ENCODE data around the gene CRISPLD2.
A peak's percentile ranks its signal among the peaks of the same experiment; 100 is the strongest.

Gene CRISPLD2

DNA sequence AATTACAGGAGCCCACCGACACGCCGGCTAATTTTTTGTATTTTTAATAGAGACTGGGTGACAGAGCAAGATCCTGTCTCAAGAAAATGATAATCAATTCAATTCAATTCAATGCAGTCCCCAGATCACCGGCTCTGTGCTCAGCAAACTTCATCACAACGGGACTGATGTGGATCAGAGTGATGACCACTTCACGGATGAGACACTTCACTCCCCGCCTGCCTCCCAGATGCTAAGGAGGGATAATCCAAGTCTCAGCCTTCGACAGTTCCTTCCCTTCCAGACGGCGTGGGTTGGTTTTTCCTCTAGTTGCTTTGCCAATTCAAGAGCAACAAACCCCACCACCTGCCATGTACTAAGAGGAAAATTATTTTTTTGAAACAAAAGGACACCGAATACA lies 97.7 kb downstream of the CRISPLD2 start:
- DNase-seq: no peak

DNA sequence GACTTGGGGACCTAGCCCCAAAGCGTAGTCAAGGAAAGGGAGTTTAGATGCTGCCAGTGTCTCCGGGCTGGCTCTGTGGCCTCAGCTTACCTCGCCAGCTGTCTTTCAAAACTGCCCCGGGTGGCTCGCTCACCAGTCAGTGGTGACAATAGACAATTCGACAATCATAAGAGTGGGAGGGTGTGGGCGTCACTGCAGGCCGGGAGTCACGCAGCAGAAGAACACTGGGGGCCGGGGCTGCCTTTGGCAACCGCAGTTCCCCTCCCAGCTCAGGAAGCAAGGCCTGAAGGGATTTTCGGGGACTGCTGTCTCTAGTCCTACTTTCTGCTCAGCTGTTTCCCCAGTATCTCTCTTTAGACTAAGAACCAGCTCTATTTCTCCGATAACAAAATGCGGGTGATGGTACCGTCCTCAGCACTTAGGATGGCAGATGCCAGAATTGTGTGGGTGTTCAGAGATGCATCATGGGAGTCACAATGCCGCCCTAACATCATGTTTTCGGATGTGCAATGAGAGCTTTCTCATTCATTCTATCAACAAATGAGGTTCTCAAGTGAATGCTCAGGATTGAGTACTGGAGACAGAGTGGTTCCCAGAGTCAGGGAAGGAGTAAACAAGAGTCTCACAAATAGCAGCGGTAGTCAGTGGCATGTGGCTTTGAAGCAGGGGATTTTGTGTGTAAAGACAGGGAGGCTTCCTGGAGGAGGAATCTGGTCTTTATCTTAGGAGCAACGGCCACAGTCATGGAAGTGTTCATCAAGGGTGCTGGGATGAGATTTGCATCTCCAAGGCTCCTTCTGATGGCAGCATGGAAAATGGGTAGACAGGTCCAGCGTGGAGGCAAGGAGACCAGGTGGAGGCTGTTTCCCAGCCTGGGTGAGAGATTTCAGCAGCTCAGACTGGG lies 98.5 kb downstream of the CRISPLD2 start:
- DNase-seq: no peak

DNA sequence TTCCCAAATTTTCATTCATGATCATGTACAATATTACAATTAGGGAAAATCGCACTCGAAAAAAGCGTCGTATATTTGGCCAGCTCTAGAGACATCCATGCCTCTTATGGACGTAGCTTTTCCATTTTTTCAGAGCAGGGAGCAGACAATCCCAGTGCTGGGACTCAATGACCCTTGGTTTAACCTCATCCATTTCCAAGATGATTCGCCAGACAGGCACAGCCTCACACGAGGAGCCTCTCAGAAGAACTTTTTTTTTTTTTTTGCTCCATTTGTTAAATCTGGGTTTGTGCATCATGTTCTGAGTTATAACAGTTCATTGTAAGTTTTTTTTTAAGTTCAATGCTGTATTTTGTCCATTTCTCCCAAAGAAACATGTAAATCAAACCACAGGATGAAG lies 99.5 kb downstream of the CRISPLD2 start:
- DNase-seq: no peak

DNA sequence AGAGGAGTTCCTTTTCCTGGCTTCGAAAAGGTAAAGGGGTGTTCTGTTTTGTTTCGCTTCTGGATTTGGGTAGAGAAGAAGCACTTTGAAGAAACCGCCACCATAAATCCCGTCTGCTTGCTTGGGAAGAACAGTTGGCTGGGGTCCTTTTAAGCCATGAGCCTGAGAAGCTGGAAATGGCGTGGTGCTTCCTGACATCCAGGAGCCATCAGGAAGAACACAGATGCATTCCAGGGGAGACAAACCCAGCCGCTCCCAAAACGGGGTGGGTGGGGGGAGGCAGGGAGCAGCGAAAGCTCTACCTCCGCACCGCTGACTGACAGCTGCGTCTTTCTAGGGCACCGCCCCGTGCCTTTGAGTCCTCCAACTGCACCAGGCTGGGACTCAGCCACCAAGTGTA lies 99.9 kb downstream of the CRISPLD2 start:
- DNase-seq: no peak

DNA sequence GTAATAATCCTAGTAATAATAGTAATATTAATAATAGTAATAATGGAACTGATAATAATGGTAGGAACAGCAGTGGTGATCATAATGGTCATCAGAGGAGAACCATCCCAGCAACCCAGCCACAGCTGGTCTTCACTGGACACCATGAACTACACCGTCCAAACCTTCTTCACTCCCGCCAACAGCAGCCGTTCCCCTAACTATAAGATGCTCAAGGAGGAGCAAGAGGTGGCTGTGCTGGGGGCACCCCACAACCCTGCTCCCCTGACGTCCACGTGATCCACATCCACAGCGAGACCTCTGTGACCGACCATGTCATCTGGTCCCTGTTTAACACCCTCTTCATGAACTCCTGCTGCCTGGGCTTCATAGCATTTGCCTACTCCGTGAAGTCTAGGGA lies 100.5 kb downstream of the CRISPLD2 start:
- no peak for DNase-seq

DNA sequence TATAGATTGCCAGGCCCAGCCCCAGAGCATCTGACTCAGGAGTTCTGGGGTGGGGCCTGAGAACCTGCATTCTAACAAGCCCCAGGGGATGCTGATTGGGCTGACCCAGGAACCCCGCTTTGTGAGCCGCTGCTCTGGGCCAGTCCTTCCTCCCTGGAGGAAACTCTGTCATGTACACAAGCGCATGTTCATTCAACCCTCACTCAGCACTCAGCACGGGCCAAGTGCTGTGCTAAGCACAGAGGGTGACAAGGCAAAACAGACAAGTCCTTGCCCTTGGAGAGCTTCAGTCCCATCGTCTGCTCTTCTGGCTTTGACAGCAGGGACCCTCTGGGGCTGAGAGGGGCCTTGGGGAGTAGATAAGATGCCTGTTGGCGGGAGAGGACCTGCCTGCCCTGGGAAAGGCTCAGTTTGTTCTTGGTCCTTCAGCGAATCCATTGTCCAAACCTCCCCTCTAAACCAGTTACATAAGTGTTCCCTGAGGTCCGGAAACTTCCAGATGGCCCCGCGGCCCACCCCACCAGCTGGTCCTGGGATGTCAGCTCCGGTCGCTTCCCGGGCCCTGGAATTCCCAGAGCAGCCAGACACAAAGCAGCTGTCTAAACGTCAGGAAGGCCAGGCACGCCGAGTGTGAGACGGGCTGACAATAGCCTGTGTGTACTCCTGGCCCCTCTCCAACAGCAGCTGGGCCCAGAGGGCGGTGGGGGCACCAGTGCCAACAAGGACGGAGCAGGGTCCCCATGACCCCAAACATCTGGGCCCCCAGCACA lies 102.8 kb downstream of the CRISPLD2 start:
- DNase-seq: no peak

DNA sequence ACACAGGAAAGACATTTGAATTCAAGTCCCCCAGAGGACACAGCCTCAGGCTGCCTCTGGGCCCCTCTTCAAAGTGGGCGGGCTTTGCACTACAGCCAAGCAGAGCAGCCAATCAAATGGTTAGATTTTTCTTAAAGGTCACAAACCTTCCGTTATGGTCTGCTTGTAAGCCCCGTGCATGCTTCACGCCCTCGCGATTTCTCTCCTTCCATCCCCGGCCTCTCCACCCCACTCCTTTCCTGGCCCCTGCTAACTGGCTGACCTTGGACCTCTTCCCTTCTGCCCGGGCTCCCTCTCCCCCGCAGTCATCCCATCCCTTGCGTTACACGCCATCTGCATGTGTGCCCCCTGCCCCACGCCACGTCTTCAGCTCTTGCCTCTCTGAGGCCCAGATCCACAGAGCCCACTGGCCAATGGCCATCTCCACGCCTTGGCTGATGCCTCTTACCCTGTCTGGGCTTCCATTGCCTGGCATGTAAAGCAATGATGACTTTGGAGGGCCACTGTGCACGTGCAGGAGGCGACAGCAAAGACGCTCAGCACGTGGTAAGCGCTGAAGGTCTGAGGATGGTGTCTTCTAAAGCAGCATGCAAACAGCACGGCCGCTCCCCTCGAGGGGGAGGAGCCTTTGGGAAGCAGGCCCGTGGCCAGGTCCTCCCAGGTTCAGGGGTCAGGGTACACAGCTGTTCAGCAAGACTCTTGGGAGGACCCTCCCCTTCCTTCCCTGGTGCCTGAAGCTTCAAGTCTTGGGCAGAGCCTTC lies 104.7 kb downstream of the CRISPLD2 start:
- DNase-seq: no peak

DNA sequence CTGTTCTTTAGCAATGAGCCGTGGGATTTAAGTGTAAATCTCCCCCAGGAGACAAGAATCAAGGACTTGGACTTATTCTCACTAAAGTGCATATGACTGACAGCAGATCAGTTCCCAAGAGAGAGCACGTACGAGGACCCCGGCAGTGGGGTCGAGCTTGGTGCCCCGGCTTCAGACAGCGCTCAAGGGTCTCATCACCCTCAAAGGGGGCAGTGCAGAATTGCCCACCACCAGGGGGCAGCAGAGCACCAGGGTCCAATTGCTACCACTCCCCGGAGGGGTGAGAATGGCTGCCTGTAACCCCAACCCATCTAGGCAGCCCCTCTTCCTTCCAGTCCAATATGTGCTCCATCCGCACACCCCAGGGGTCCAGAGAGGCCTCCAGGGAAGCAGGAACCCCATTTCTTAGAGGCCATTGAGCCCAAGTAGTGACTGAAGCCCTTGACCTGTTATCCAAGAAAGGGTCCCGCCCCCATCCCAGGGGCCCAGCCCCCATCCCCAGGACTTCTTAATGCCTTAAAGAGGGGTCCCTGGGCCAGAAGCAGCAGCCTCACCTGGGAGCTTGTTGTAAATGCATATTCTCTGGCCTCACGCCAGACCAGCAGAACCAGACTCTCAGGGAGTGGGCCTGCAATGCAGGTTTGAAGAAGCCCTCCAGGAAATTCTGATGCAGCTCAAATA lies 105.4 kb downstream of the CRISPLD2 start:
- DNase-seq: peak; percentile 75

DNA sequence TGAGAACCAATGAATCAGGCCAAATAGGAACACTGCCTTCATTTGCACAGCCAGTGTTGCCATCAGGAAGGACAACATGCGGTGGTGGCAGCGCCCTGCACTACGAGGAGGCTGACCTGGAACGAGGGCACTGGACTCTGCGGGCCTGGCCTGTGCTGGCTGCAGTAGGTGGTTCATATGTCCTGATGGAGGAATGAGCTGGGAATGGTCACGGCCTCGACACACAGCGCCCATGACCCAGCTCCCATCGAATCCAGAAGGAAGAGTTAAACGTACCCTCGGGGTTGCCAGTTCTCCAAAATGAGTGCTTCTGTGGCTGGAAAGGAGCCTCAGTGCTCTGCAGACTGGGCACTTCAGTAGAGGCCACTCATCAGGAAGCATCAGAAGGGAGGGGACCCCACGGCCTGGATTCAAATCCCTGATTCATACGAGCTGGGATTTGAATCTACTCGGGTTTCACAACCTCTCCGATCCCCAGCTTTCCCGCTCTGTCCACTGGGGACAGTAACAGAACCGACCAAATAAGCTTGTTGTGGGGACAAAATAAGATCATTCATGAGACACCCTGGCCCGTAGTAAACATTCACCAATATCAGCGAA lies 106.1 kb downstream of the CRISPLD2 start:
- DNase-seq: no peak

DNA sequence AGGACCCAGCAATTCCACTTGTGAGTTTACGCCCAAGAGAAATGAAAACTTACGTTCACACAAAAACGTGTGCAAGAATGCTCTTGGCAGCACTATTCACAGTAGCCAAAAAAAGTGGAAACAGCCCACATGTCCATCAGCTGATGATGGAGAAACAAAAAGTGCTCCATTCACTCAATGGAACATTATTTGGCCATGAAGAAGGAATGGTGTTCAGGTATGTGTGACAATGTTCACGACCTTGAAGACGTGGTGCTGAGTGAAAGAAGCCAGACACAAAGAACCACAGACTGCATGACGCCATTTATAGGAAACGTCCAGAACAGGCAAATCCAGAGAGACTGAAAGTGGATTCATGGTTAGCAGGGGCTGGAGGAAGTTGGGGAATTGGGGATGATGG lies 106.7 kb downstream of the CRISPLD2 start:
- DNase-seq: no peak

DNA sequence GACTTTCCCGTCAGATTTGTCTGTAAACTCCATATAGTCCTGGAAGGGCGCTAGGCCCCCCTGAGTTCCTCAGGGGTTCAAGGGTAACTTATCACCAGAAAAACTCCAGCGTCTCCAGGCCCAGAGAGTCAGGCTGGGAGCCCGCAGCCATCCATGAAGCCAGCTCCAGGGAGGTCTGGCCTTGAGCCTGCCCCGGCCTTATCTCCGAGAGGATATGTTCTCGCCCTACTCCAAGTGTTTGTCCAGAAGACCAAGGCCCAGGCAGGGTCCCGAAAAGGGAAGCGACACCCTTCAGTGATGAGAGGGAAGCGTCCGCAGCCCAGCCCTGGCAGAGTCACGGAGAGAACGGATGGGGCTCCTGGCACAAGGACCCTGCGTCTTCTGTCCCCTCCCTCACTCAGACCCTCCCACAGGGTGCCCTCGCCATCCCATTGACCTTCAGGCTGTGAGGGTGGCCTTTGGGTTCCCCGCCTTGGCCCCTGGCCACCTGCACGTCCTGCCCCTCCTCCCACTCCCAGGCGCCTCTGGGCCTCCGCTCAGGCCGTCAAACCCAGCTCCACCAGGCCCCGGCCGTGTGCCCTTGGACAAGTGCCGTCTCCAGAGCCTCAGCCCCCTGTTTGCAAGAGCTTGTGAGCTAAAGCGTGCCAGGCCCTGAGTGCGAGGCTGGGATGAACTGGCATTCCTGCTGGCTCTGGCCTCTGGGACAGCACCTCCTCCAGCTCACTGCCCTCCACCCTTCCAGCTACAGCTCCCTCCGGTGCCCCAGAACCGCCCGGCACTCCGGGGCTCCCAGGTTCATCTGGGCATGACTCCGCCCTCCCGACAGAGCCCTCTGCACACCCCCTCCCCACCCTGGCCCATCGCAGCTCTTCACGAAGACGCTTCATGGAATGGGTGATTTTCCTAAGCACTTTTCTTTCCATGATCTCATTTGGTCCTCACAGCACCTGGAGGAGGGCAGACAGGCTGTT lies 108.1 kb downstream of the CRISPLD2 start:
- DNase-seq: no peak

DNA sequence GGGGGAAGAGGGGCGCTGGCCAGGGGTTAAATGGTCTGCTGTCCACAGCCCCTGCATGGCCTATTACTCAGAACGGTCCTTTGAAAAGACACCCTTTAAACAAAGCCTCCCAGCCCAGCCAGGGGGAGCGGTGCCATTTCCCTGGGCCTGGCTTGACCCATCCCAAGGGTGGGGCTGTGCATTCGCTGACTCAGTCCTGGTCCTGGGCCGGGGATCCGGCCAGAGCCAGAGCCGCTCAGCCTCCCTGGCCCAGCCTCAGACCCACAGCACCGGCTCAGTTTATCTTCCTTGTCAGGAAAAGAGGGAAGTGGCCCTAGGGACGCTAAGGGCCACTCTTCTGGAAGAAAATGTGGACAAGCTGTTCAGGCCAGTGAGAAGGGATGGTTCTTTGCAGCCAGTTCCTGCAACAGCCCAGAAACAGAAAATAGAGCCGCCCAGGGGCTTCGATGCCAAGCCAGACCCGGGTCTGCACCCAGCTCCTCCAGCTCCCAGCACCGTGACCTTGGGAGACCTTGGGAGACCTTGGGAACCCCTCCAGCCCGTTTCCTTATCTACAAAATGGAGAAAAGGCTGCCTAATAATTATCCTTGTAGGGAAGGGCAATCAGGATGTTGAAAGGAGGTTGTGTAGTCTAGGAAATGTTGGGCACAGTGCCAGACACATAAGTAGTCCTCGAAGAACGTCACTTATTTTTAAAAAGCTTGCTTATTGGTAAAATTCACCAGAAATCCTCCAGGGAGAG lies 109.1 kb downstream of the CRISPLD2 start:
- DNase-seq: no peak

DNA sequence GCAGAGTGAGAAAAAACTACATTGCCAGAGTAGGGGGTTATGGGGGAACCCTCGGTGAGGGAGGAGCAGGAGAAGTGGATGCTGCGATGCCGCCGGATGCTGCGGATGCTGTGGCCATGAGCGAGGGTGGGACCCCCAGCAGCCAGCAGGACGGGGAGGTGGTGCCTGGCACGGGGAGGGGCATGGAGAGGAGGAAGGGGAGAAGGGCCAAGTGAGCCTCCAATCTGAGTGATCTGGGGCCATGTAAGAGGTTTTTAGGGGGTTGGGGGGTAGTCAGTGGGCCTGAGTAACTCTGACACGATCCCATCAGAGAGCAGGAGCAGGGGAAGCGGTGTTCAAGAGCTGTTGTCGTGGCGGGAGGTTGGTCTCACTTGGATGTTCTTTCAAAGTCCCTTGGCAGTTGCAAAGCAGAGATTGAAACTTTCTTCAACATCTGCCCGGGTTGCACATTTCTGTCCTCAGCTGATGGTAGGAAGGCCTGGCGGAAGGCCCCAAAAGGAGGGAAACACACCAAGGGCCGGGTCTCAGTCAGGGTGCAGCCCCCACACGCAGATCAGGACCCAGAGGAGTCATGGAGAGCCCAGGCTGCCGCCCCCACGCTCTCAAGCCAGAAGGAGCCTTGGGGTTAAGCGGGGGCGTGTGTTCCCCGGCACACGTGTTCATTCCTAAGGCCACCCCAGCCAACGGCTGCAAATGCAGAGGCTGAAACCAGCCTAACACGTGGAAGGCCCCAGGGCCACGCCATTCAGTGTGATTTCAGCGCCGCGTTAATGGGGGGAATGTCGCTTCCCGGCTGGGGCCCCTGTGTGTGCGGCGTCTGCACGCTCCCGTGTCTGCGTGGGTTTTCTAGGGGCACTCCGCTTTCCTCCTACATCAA lies 109.9 kb downstream of the CRISPLD2 start:
- DNase-seq: no peak

DNA sequence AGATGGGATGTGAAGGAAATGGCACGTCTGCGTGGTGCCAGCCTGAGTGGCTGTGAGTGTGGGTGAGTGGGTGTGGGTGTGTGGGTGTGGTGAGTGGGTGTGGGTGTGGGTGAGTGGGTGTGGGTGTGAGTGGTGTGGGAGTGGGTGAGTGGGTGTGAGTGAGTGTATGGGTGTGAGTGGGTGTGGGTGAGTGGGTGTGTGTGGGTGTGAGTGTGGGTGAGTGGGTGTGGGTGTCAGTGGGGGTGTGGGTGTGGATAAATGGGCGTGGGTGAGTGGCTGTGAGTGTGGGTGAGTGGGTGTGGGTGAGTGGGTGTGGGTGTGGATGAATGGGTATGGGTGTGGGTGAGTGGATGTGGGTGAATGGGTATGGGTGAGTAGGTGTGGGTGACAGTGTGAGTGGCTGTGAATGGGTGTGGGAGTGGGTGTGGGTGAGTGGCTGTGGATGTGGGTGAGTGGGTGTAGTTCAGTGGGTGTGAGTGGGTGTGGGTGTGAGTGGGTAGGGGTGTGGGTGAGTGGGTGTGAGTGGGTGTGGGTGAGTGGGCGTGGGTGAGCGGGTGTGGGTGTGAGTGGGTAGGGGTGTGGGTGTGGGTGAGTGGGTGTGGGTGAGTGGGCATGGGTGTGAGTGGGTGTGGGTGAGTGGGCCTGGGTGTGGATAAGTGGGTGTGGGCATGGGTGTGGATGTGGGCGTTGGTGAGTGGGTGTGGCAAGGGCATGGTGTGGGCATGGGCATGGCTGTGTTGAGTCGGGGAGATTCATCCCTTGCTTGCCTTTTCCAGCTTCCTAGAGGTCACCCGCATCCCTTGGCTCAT lies 110.7 kb downstream of the CRISPLD2 start:
- DNase-seq: no peak

DNA sequence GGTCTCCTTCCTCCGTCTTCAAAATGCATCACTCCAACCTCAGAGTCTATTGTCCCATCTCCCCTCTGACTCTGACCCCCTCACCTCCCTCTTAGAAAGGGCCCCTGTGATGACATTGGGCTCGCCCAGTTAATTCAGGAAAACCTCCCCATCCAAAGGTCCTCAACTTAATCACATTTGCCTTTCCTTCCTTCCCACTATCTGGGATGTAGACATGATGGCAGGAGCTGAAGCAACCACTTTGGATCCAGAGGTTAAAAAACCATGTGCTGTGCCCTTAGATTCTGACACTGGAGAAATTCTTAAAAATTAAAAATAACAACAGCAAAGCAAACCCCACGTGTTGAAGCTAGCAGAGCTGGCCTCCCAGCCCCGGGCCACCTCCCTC lies 111.3 kb downstream of the CRISPLD2 start:
- no peak for DNase-seq

DNA sequence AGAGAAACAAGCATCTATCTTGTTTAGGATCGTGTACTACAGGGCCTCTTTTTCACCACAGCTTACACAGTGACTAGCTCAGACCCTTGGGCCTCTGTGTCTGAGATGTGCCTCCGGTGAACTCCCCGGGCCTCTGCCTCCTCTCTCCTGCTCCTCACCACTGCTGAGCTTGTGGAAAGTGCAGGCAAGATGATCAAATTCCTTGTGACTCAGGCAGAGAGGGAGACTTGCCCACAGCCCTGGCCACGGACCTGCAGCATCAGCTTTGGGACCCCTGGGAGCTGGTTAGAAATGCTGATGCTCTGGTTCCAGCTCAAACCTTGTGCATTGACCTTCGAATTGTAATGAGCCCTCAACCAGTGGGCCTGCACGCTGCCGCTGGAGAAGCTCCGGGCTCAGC lies 111.7 kb downstream of the CRISPLD2 start:
- no peak for DNase-seq

DNA sequence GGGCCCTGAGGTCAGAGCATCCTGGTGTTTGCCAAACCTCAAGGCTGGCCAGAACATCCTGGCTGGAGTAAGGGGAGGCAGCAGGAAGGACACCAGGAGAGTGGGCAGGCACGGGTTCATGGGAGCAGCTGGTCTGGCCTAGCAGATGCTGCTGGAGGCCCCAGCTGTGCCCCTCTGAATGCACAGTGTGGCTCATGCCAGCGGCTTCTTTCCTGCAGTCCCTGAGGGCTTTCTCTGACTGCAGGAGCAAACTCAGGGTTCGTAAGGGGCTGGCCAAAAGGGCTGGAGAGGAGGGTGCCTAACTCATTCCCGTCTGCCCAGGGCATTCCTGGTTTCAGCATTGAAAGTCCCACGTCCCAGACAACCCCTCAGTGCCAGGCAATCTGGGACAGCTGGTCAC lies 112.9 kb downstream of the CRISPLD2 start:
- DNase-seq: no peak

Data from stimulated activated CD4-positive, alpha-beta T cell treated with anti-CD3 and anti-CD28 coated beads, Interleukin-4, amount 100 ng/mL, for 24 hours (primary cell).